HepG2 (cell line): ENCODE data around the gene SDK1. TPM values are rescaled to one million over a fixed set of nuclear protein-coding genes. Genes with fewer than 3 reads are reported as not detected.

Source experiments
- ATAC-seq: fragments of 200-7000 bp; cut with Tn5 transposase; 3 replicates; pipeline ENCODE4 v1.9.1; 2020; ENCODE audit warnings: mild to moderate bottlenecking, moderate library complexity
- BruUV-seq: library from RNA; stranded (reverse); fragments of 400-500 nt; replicated peaks from 2 replicates; lab custom pipeline; 2021; lab: Mats Ljungman, UMichigan
- CTCF ChIA-PET: fragments of 300-600 bp; formaldehyde crosslinking; extraction: SDS; loops from one replicate; lab custom pipeline; 2021; ENCODE audit warnings: low total read pairs, inconsistent platforms, low intra/inter-chr PET ratio; lab: Yijun Ruan, JAX
- POLR2A ChIA-PET: fragments of 350-600 bp; sonication (Branson Sonifier 250); formaldehyde crosslinking; loops from one replicate; lab custom pipeline; 2020; ENCODE audit warnings: antibody characterized with exemption, inconsistent platforms; lab: Yijun Ruan, JAX
- DNase-seq: peaks from one replicate; pipeline ENCODE4 v3.0.0-alpha.2; 2015; ENCODE audit warnings: low spot score
- FAIRE-seq: peaks from 3 replicates; lab custom pipeline; 2011; peaks lifted over from hg19 to GRCh38; lab: Jason Lieb, UNC
- H2AFZ ChIP-seq: one replicate; pipeline ENCODE4 v1.6.1; 2011; ENCODE audit warnings: low read length, inconsistent platforms
- H3K27ac ChIP-seq: fragments of 300-600 bp; 3 replicates; pipeline ENCODE4 v1.8.0; 2011; ENCODE audit warnings: mixed run types, mild to moderate bottlenecking, mixed read lengths, low read length, inconsistent platforms; ENCODE audit not compliant: insufficient read depth; ENCODE audit errors: extremely low read length
- H3K27me3 ChIP-seq, 2 experiments: fragments of 200-600 bp in 1 of 2; 2 replicates in 1 of 2; 3 replicates in 1 of 2; pipeline versions ENCODE4 v1.6.0 to v1.8.0; 2011; ENCODE audit warnings: low read length in 2 of 2, mild to moderate bottlenecking in 2 of 2, moderate library complexity in 2 of 2, inconsistent platforms in 1 of 2; ENCODE audit not compliant: insufficient read depth in 2 of 2, control insufficient read depth in 1 of 2
- H3K36me3 ChIP-seq, 2 experiments: fragments of 200-600 bp in 1 of 2; replicated peaks in 1 of 2; 2 replicates in 1 of 2; 3 replicates in 1 of 2; pipeline versions ENCODE4 v1.5.1 to v1.8.0; 2011; ENCODE audit warnings: low read length in 2 of 2, inconsistent platforms in 1 of 2; ENCODE audit not compliant: insufficient read depth in 2 of 2, control insufficient read depth in 1 of 2
- H3K4me1 ChIP-seq: 2 replicates; pipeline ENCODE4 v1.5.1; 2012; ENCODE audit warnings: low read length, inconsistent platforms; ENCODE audit not compliant: insufficient read depth
- H3K4me2 ChIP-seq: 2 replicates; pipeline ENCODE4 v1.6.0; 2011; ENCODE audit warnings: low read depth, low read length, inconsistent platforms
- H3K4me3 ChIP-seq, 3 experiments: fragments of 200-600 bp in 1 of 3; sonication (generic), shearing (Covaris generic) in 1 of 3; replicated peaks in 1 of 3; 2 replicates each; pipeline ENCODE4 v1.5.1; 2011 to 2016; ENCODE audit warnings: low read length in 3 of 3, inconsistent platforms in 2 of 3, low read depth in 2 of 3, mild to moderate bottlenecking in 2 of 3, control low read depth in 1 of 3, mixed read lengths in 1 of 3; ENCODE audit not compliant: insufficient read depth in 1 of 3
- H3K79me2 ChIP-seq: one replicate; pipeline ENCODE4 v1.6.1; 2011; ENCODE audit warnings: low read length, inconsistent platforms; ENCODE audit not compliant: insufficient read depth
- H3K9ac ChIP-seq: 2 replicates; pipeline ENCODE4 v1.6.0; 2011; ENCODE audit warnings: mild to moderate bottlenecking, low read depth, low read length, inconsistent platforms; ENCODE audit not compliant: insufficient read depth
- H3K9me3 ChIP-seq: 2 replicates; pipeline ENCODE4 v1.5.1; 2012; ENCODE audit warnings: mild to moderate bottlenecking, low read length
- H4K20me1 ChIP-seq: 2 replicates; pipeline ENCODE4 v1.6.0; 2011; ENCODE audit warnings: inconsistent platforms, mild to moderate bottlenecking, low read length, moderate library complexity; ENCODE audit not compliant: insufficient read depth
- DR1 ChIP-seq: sonication (generic); formaldehyde crosslinking; IDR thresholded peaks from 2 replicates; pipeline ENCODE4 v1.8.0; 2021; ENCODE audit warnings: mild to moderate bottlenecking, missing genetic modification reagents, inconsistent platforms
- HOXA7 ChIP-seq: sonication (generic); formaldehyde crosslinking; IDR thresholded peaks from 2 replicates; pipeline ENCODE4 v1.8.1; 2022; ENCODE audit warnings: mild to moderate bottlenecking, missing genetic modification reagents, moderate library complexity
- MBNL3 ChIP-seq: fragments of 250-450 bp; sonication (Bioruptor Pico); conservative IDR thresholded peaks from 2 replicates; pipeline ENCODE4 v1.8.0; 2022; ENCODE audit warnings: mild to moderate bottlenecking, inconsistent platforms
- MZF1 ChIP-seq: sonication (generic); formaldehyde crosslinking; IDR thresholded peaks from 2 replicates; pipeline ENCODE4 v1.8.1; 2023; ENCODE audit warnings: mild to moderate bottlenecking, missing genetic modification reagents, borderline replicate concordance
- ZEB1 ChIP-seq: IDR thresholded peaks from 2 replicates; pipeline ENCODE4 v1.6.1; 2012; ENCODE audit warnings: mild to moderate bottlenecking, low read depth, inconsistent platforms; ENCODE audit not compliant: insufficient replicate concordance
- ZNF30 ChIP-seq: sonication (generic); formaldehyde crosslinking; IDR thresholded peaks from 2 replicates; pipeline ENCODE4 v1.5.0; 2020; ENCODE audit warnings: mild to moderate bottlenecking, missing genetic modification reagents
- ZNF343 ChIP-seq: sonication (generic); formaldehyde crosslinking; IDR thresholded peaks from 2 replicates; pipeline ENCODE4 v1.4.0; 2020; ENCODE audit warnings: mild to moderate bottlenecking, missing genetic modification reagents
- WGBS: methylation state at CpG from one replicate; pipeline ENCODE4 v1.1.6; 2017; ENCODE audit warnings: low lambda C conversion rate; 5-methylcytosine and 5-hydroxymethylcytosine counted together
- in situ Hi-C: cut with HindIII; loops from 2 replicates; pipeline ENCODE4 v1.10.0; 2017; ENCODE audit warnings: low pct_unique_long_range_greater_than_20kb; ENCODE audit not compliant: extremely low pct_ligation_motif_present
- intact Hi-C: fragments of 100-400 bp; cut with micrococcal nuclease; formaldehyde crosslinking; loops from one replicate; pipeline ENCODE4 v1.10.0; 2022; ENCODE audit not compliant: unreplicated experiment
- polyA plus RNA-seq, 8 experiments: library from polyadenylated mRNA; depleted of rRNA in 3 of 8; stranded (reverse) in 7 of 8; unstranded in 1 of 8; fragments of >200 nt; fragmentation: Illumina TruSeq in 4 of 8; extraction: Trizol in 4 of 8; gene quantifications; 2 replicates each; pipeline versions ENCODE4 v1.2.1 to v1.2.3, GENCODE V29; 2011 to 2016; ENCODE audit warnings: low read depth in 4 of 8, missing spikeins in 1 of 8, mixed read lengths in 1 of 8; ENCODE audit not compliant: insufficient read depth in 1 of 8
- total RNA-seq, 5 experiments: library from RNA; depleted of rRNA; stranded (reverse); fragments of >200 nt; fragmentation: Illumina TruSeq; extraction: Trizol; gene quantifications; 2 replicates each; pipeline ENCODE4 v1.2.3, GENCODE V29; 2016; ENCODE audit warnings: low read depth in 1 of 5
- TF ChIP-seq, protein P1 (sequence below): sonication (generic); formaldehyde crosslinking; IDR thresholded peaks from 2 replicates; pipeline ENCODE4 v1.5.1; 2020; ENCODE audit warnings: mild to moderate bottlenecking, missing genetic modification reagents, moderate library complexity
- TF ChIP-seq, protein P2 (sequence below): sonication (generic); formaldehyde crosslinking; IDR thresholded peaks from 2 replicates; pipeline ENCODE4 v1.9.0; 2021; ENCODE audit warnings: mild to moderate bottlenecking, missing genetic modification reagents
- TF ChIP-seq, protein P3 (sequence below): sonication (generic); formaldehyde crosslinking; IDR thresholded peaks from 2 replicates; pipeline ENCODE4 v1.4.0; 2020; ENCODE audit warnings: missing genetic modification reagents, borderline replicate concordance

The SDK1 gene
- total and polyA plus RNA-seq, 2 of the 13 experiments (the other 11 are each of a cell fraction or from before 2014, with no cell fraction given) = 0.35 to 2.4 TPM

DNA sequence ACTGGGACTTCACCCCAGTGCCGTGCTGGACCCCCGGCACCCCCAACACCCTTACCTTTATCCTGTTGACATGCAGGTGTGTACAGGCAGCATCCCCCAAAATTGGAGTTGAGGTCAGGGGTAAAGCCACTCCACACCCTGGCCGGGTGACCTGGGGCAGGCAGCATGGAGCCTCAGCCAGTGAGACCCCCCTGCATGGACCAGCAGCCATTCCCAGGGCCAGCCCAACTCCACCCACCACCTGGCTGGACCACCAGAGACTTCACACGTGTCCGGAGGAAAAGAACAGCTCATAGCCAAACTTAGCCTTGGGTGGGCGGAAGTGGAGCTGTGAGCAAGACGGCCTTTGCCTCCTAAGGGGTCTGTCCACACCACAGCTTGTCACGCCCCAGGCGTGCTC, 968.0 kb downstream of the SDK1 start (continued):
- TF ChIP-seq HOXA7 (no peak), MZF1 (CRISPR knock-in tag) (no peak)
- TF ChIP-seq, all 625 proteins: peak for 0

DNA sequence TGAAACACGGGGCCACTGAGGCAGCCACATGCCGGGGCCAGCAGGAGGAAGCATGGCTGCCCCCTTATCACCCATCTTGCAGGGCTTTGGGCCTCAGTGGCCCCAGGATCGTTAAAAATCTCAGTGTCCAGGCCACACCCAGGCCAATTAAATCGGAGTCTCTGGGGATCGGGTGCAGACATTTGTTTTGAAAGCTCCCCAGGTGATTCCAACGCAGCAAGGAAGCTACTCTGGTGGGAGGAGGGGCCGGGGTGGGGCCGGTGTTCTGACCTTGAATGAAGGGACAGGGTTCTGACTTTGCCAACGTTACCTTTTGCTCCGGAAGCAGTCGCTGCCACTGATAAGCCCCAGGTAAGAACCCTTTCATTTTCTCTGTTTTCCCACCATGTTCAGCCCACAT, 968.7 kb downstream of the SDK1 start:
- Histone ChIP-seq H3K36me3 (no peaks in the 10 kb centered on the region), H3K79me2 (no peaks in the 10 kb centered on the region), H3K9ac (no peak overlapping the region), H3K4me1 (no peaks in the 10 kb centered on the region), H3K4me3 (no peak overlapping the region), H2AFZ (no peak overlapping the region), H3K9me3 (no peaks in the 10 kb centered on the region), H3K4me2 (no peak overlapping the region), H3K27me3 (no peaks in the 10 kb centered on the region), H4K20me1 (no peaks in the 10 kb centered on the region), H3K27ac (no peak overlapping the region)
- in situ Hi-C loops = no loop called here
- WGBS = 53% methylated on average over 5 of the region's 11 CpGs
- POLR2A ChIA-PET = no interaction called here
- CTCF ChIA-PET = no interaction called here
- DNase-seq (no peak), FAIRE-seq (no peak), ATAC-seq (no peak)
- no TSS peak for BruUV-seq
- intact Hi-C loops = no loop called here
- TF ChIP-seq, protein P1, sequence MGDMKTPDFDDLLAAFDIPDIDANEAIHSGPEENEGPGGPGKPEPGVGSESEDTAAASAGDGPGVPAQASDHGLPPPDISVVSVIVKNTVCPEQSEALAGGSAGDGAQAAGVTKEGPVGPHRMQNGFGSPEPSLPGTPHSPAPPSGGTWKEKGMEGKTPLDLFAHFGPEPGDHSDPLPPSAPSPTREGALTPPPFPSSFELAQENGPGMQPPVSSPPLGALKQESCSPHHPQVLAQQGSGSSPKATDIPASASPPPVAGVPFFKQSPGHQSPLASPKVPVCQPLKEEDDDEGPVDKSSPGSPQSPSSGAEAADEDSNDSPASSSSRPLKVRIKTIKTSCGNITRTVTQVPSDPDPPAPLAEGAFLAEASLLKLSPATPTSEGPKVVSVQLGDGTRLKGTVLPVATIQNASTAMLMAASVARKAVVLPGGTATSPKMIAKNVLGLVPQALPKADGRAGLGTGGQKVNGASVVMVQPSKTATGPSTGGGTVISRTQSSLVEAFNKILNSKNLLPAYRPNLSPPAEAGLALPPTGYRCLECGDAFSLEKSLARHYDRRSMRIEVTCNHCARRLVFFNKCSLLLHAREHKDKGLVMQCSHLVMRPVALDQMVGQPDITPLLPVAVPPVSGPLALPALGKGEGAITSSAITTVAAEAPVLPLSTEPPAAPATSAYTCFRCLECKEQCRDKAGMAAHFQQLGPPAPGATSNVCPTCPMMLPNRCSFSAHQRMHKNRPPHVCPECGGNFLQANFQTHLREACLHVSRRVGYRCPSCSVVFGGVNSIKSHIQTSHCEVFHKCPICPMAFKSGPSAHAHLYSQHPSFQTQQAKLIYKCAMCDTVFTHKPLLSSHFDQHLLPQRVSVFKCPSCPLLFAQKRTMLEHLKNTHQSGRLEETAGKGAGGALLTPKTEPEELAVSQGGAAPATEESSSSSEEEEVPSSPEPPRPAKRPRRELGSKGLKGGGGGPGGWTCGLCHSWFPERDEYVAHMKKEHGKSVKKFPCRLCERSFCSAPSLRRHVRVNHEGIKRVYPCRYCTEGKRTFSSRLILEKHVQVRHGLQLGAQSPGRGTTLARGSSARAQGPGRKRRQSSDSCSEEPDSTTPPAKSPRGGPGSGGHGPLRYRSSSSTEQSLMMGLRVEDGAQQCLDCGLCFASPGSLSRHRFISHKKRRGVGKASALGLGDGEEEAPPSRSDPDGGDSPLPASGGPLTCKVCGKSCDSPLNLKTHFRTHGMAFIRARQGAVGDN (CRISPR knock-in tag) = no peak
- no peak for TF ChIP-seq ZNF30 (CRISPR knock-in tag)
- TF ChIP-seq ZEB1 = no peak
- no peak for TF ChIP-seq ZNF343 (CRISPR knock-in tag)
- TF ChIP-seq, protein P2, sequence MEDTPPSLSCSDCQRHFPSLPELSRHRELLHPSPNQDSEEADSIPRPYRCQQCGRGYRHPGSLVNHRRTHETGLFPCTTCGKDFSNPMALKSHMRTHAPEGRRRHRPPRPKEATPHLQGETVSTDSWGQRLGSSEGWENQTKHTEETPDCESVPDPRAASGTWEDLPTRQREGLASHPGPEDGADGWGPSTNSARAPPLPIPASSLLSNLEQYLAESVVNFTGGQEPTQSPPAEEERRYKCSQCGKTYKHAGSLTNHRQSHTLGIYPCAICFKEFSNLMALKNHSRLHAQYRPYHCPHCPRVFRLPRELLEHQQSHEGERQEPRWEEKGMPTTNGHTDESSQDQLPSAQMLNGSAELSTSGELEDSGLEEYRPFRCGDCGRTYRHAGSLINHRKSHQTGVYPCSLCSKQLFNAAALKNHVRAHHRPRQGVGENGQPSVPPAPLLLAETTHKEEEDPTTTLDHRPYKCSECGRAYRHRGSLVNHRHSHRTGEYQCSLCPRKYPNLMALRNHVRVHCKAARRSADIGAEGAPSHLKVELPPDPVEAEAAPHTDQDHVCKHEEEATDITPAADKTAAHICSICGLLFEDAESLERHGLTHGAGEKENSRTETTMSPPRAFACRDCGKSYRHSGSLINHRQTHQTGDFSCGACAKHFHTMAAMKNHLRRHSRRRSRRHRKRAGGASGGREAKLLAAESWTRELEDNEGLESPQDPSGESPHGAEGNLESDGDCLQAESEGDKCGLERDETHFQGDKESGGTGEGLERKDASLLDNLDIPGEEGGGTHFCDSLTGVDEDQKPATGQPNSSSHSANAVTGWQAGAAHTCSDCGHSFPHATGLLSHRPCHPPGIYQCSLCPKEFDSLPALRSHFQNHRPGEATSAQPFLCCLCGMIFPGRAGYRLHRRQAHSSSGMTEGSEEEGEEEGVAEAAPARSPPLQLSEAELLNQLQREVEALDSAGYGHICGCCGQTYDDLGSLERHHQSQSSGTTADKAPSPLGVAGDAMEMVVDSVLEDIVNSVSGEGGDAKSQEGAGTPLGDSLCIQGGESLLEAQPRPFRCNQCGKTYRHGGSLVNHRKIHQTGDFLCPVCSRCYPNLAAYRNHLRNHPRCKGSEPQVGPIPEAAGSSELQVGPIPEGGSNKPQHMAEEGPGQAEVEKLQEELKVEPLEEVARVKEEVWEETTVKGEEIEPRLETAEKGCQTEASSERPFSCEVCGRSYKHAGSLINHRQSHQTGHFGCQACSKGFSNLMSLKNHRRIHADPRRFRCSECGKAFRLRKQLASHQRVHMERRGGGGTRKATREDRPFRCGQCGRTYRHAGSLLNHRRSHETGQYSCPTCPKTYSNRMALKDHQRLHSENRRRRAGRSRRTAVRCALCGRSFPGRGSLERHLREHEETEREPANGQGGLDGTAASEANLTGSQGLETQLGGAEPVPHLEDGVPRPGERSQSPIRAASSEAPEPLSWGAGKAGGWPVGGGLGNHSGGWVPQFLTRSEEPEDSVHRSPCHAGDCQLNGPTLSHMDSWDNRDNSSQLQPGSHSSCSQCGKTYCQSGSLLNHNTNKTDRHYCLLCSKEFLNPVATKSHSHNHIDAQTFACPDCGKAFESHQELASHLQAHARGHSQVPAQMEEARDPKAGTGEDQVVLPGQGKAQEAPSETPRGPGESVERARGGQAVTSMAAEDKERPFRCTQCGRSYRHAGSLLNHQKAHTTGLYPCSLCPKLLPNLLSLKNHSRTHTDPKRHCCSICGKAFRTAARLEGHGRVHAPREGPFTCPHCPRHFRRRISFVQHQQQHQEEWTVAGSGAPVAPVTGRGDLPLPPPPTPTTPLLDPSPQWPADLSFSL (CRISPR knock-in tag) = no peak
- TF ChIP-seq MBNL3 = no peak
- TF ChIP-seq DR1 (CRISPR knock-in tag) = no peak
- TF ChIP-seq, protein P3, sequence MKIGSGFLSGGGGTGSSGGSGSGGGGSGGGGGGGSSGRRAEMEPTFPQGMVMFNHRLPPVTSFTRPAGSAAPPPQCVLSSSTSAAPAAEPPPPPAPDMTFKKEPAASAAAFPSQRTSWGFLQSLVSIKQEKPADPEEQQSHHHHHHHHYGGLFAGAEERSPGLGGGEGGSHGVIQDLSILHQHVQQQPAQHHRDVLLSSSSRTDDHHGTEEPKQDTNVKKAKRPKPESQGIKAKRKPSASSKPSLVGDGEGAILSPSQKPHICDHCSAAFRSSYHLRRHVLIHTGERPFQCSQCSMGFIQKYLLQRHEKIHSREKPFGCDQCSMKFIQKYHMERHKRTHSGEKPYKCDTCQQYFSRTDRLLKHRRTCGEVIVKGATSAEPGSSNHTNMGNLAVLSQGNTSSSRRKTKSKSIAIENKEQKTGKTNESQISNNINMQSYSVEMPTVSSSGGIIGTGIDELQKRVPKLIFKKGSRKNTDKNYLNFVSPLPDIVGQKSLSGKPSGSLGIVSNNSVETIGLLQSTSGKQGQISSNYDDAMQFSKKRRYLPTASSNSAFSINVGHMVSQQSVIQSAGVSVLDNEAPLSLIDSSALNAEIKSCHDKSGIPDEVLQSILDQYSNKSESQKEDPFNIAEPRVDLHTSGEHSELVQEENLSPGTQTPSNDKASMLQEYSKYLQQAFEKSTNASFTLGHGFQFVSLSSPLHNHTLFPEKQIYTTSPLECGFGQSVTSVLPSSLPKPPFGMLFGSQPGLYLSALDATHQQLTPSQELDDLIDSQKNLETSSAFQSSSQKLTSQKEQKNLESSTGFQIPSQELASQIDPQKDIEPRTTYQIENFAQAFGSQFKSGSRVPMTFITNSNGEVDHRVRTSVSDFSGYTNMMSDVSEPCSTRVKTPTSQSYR = no peak
